IPS-NIHi11 (cell line): ENCODE results near the gene EEF1AKMT1.
"Not testable (repeated sequence)": the region's sequence is repeated elsewhere in the genome, so short reads cannot be mapped to it uniquely, and the experiment has no call there.

ENCODE experiments used
- DNase-seq: peaks from one replicate; pipeline ENCODE4 v3.0.0; 2012; ENCODE audit warnings: mixed read lengths, low spot score

Gene EEF1AKMT1

DNA sequence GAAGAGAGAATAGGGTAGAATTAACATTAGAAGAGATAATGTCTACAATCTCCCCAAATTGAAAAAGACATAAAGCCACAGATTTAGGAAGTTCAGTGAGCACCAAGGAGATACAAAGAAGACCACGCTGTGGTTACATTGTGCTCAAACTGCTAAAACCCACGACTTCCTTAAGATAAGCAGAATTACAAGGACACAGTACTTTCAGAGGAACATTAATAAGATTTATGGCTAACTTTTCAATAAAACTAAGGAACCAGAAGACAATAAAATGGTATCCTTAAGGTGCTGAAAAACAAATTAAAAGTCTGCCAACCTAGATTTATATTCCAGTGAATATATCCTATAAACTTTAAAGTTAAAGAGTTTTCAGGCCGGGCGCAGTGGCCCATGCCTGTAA is 77.7 kb downstream of the EEF1AKMT1 start:
- DNase-seq: no peak

DNA sequence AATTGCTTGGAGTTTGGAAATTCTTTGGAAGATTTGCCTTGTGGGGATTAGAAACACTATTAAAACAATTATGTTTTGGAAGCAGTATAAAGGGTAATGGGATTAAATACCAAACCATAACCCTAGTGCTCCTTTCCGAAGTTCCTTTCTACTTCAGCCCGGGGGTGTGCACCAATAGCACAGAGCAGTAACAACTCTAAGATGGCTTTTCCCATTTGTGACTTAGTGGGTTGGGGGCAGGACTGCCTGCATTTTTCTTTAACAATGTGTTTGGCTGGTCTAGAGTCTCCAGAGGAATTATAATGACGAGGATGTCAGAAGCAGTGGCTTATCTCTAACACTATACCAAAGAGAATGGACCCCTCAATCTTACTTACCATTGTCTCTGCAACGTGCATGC is 82.1 kb downstream of the EEF1AKMT1 start:
- no peak for DNase-seq

DNA sequence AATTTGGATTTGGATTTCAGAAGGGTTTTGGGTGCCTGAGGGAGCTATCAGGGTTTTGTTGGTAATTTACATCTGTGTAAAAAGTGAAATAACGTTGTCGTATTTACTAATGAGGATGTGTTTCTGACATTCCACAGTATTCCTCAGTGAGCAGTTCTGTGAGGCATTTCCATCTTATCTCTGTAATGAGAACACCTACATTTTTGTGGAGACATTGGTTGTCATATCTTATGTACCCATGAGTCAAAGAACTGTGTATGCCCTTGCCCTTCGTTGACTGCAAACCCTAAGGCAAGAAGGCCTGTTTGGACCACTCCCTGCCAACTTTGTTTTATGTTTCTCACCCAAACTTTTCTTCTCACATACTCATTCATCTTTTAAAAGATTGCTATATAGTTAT is 84.5 kb downstream of the EEF1AKMT1 start:
- no peak for DNase-seq

DNA sequence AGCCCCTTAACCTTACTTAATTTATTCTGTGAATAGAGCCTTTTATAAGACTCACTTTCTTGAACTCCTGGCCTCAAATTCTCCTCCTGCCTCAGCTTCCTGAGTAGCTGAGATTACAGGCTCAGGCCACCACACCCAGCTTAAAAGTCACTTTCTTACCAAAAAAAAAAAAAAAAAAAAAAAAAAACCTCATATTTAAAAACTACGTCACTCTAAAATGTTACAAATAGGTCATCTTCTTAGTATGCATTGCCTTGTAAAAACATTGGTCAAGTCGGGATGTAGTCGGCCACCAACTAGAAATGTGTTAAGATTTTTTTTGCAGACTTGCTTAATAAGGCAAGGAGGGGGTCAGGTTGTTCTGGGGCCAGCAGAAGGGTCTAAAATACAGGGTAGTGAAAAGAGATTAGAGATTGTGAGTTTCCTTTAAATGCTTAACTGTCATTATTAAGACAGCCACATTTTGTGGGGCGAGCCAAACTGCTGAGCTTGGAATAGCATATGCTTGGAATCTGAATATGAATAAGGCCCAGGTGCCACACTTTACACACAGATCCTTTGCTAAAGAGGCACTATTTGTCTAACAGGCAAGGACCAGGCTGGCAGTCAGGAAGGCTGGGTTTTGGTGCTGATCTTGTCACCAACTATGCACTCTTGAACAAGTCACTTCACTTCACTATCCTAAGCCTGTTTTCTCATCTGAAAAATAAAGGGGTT is 86.7 kb downstream of the EEF1AKMT1 start:
- no peak for DNase-seq

DNA sequence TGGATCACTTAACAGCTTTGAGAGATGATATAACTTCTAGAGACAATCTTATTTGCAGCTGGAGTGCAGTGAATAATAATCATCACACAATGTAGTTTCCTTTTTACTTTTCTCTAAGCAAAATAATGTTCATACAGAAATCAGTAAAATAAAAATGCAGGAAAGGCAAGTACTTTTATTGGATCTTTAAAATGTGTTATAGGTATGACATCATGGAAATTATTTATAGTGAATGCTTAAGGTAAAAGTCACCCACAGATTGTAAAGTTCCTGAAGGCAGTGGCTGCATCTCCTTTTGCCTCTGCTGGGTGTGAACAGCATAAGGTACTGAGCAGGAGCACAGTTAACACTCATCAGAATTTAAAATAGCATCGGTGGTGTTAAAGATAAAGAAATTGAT is 87.6 kb downstream of the EEF1AKMT1 start:
- no peak for DNase-seq

DNA sequence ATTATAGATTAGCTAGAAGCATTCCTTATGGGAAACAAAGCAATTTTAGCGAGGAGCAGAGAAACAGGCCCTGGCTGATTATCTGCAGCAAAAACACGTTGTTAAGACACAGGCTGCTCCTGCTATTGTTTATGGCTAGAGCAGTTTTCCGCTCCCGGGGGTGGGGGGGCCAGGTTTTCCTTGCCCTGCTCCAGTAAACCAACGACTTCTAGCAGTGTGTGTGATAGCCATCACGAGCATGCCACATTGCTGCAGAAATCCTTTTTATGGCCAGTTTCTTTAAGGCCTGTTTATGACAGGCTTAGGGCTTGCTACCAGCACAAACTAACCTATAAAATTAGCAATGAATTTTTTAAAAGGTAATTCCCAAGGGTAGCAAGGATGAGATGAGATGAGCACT is 88.7 kb downstream of the EEF1AKMT1 start:
- DNase-seq: no peak

DNA sequence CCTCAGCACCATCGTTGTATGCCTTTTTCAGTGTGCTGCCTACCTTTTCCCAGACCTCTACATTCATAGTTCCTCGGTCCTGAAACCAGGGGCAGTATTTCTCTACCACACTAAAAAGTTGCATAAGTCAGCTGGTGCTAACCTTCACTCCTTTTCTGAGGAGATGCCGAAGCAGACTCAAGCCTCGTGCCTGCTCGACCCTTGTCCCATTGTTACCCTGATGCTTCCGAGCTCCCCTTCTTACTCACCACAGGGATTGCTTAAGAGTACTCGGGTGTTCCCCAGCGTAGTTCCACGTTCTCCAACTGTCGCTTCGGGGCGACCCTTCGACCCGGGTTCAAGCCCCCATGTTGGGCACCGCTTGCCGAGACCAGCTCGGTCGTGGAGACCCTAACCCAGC is 89.2 kb downstream of the EEF1AKMT1 start:
- no peak for DNase-seq

DNA sequence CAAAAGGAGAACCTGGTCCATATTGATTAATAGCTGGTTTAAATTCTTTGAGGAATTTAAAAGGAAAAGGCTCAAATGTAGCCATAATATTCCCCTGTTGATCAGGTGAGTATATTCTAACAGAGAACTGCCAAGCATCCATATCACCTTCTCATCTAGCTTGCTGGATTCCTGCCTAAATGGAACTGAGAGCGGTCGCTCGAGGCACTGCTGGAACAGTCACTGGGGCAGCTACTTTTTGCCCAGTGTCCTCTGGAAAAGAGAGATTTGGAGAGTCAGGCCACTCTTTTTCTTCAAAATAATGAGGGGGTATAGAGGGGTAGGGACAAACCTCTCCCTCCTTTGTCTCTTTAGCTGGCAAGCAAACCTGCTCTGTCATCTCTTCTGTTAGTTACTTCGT is 89.7 kb downstream of the EEF1AKMT1 start:
- no peak for DNase-seq

DNA sequence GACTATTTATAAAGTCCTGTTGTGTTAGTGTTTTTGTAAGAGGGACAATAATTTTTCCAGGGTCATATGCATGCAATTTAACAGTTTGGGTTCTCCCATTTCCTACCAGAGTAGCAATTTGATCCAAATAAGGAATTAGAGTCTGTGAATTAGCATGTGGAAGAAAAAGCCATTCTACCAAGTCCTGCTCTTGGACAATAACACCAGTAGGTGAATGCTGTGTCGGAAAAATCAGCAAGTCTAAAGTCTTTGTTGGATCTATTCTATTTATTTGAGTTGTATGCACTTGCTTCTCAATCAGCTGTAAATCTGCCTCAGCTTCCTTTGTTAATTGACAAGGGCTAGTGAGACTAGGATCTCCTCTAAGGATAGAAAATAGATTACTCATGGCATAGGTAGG is 91.7 kb downstream of the EEF1AKMT1 start:
- no peak for DNase-seq

DNA sequence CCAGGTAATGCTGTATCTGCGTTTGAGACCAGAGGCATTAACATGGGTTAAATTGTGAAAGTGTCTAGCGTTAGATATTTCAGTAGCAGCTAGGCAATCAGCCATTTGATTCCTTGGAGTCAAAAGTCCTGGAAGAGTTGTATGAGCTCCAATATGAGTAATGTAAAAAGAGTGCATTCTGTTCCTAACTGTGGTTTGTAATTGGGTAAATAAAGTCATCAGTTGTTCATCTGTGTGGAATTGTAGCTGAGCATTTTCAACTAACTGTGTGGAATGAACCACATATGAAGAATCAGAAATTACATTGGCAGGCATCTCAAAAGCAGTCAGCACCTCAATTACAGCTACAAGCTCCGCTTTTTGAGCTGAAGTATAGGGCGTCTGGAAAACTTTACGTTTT is 92.3 kb downstream of the EEF1AKMT1 start:
- DNase-seq: not testable (repeated sequence)

DNA sequence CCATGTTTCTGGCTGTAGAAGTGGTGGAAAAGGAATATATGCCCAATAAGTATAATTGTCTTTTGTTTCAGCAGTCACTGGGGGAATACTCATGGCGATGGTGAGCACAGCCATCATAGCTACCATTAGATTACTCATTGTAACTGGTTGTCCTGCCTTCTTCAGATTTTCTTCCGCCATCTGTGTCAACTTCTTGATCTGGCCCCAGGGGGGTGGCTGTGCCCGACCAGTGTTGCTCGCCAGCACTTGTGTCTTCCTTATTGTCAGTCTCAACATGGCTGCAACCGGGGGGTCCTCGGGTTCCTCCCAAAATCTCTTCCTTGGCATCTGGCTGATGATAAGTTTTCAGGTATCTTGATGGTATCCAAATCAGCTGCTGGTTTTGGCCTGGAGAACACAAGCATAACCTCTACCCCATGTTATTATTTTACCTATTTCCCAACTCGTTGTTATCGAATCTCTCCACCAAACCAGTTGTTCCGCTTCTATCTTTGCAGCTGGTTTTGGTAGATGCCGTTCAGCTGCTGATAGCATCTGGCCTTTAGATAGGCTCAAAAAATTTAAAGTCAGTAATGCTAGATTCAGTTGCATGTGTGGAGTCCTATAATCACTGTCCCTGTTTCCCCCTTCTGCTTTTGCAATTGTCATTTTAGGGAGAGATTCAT is 93.2 kb downstream of the EEF1AKMT1 start:
- no peak for DNase-seq

DNA sequence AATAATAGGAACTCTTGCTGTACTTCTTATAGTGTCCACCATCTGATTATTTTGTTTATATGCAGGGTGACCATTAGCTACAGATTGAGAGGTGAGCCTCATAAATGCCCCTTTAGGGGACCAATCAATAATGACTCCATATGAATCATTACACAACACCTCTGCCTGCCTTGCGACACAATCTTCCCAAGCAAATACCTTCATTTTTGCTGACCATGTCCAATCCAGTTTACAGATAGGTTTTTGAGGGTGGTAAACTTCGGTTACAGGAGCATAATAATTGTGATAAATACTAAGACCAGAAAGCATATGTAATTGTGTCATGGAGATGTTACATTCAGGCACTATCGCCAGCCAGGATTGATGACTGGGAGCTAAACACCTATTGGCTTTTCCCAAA is 93.9 kb downstream of the EEF1AKMT1 start:
- no peak for DNase-seq
